Heart left ventricle (tissue), 16 donors: ENCODE data around the gene STAT3. TPM values are rescaled to one million over a fixed set of nuclear protein-coding genes. Genes with fewer than 3 reads are reported as not detected.
"Not testable (repeated sequence)": the region's sequence is repeated elsewhere in the genome, so short reads cannot be mapped to it uniquely, and the experiment has no call there.

ENCODE experiments used
- ATAC-seq, 4 donors: fragments of 200-7000 bp; cut with Tn5 transposase; one replicate each; pipeline ENCODE4 v1.9.1; 2020 to 2022; ENCODE audit warnings: moderate library complexity in 4 of 4, mild to moderate bottlenecking in 3 of 4, moderate number of reproducible peaks in 1 of 4
- DNase-seq, 5 donors: peaks; one replicate each; pipeline ENCODE4 v3.0.0-alpha.2; 2020
- H3K27ac ChIP-seq, 12 donors: fragments of 200-600 bp; sonication (generic) in 4 of 12; one replicate each; pipeline versions ENCODE4 v1.5.0 to v1.8.0; 2016 to 2022; ENCODE audit warnings: mild to moderate bottlenecking in 2 of 12
- H3K27me3 ChIP-seq, 9 donors: fragments of 200-600 bp; sonication (generic) in 2 of 9; one replicate each; pipeline versions ENCODE4 v1.5.1 to v1.8.0; 2016 to 2022; ENCODE audit warnings: mild to moderate bottlenecking in 3 of 9
- H3K36me3 ChIP-seq, 9 donors: fragments of 200-600 bp; sonication (generic) in 2 of 9; one replicate each; pipeline versions ENCODE4 v1.5.0 to v1.8.0; 2018 to 2022; ENCODE audit warnings: mild to moderate bottlenecking in 2 of 9
- H3K4me1 ChIP-seq, 12 donors: fragments of 200-600 bp; sonication (generic) in 4 of 12; one replicate each; pipeline versions ENCODE4 v1.5.0 to v1.8.0; 2016 to 2022; ENCODE audit warnings: mild to moderate bottlenecking in 3 of 12
- H3K4me3 ChIP-seq, 12 donors: fragments of 200-600 bp; sonication (generic) in 4 of 12; one replicate each; pipeline versions ENCODE4 v1.5.0 to v1.8.0; 2017 to 2022; ENCODE audit warnings: mild to moderate bottlenecking in 9 of 12, moderate library complexity in 4 of 12
- H3K9me3 ChIP-seq, 12 donors: fragments of 200-600 bp; sonication (generic) in 4 of 12; one replicate each; pipeline versions ENCODE4 v1.5.0 to v1.8.0; 2016 to 2022; ENCODE audit warnings: mild to moderate bottlenecking in 1 of 12
- CTCF ChIP-seq, 12 donors: fragments of 200-600 bp; sonication (generic) in 4 of 12; IDR thresholded peaks; one replicate each; pipeline versions ENCODE4 v1.5.0 to v1.8.0; 2018 to 2022; ENCODE audit warnings: antibody characterized with exemption in 12 of 12, mild to moderate bottlenecking in 5 of 12
- POLR2A ChIP-seq, 2 donors: fragments of 450-650 bp; IDR thresholded peaks; one replicate each; pipeline ENCODE4 v1.6.1; 2017; ENCODE audit warnings: antibody characterized with exemption in 2 of 2, mild to moderate bottlenecking in 2 of 2, moderate library complexity in 2 of 2
- WGBS, 4 donors: extraction: QIAGEN DNeasy Blood & Tissue Kit in 2 of 4; methylation state at CpG; one replicate each; pipeline versions ENCODE4 v1.1.5 to v1.1.7; 2013 to 2018; 5-methylcytosine and 5-hydroxymethylcytosine counted together
- intact Hi-C, 10 donors: fragments of 100-400 bp; cut with DNase I; formaldehyde crosslinking; loops; one replicate each; pipeline versions ENCODE4 v1.11.1 to v1.14.2; 2022
- polyA plus RNA-seq, 2 donors: library from polyadenylated mRNA; stranded (reverse); fragments of 200-250 nt; gene quantifications; one replicate each; pipeline ENCODE4 v1.2.3, GENCODE V29; 2013
- total RNA-seq, 9 donors: library from RNA; depleted of rRNA in 2 of 9; stranded (reverse); fragments of >200 nt in 2 of 9; fragmentation: NEBNext Ultra II Directional in 3 of 9; extraction: Animal tissue kit (Norgen Biotek cat#: 25700) in 3 of 9; gene quantifications; one replicate each; pipeline versions ENCODE4 v1.1.0 to v1.2.4, GENCODE V29; 2016 to 2023
- donor health status: ischemic (EF 13 %, LVEDD 7.1; RV severe dilation, severe dysfunction).
- donor health status: healthy with polysubstance abuse.
- donor health status: DM: no; HTN: yes; CAD: no.
- donor health status: DM: no; HTN: no; CAD: no.
- donor health status: ischemic (EF 25% LVEDD 6.9; RV normal size, moderate dysfunction).
- donor health status: ischemic (EF 25% LVEDD 5.7; RV mildly dilated, moderate dysfunction).
- donor health status: healthy.
- donor health status: DM: yes; HTN: yes; CAD: no.
- donor health status: ischemic (EF 35%, LVEDD 5.7; RV mildly dilated, moderate dysfunction).
- donor health status: nonischemic (EF 11% LVEDD 7.7; RV severe dilation, severe dysfunction).
- donor health status: DM: yes; HTN: yes; CAD: no.
- donor health status: PGD.
- donor health status: ischemic (EF 29% LVEDD 5.4; RV normal size, mild dysfunction).
- donor health status: nonischemic (EF 23%, LVEDD 6.1; RV moderate dilation, normal function).

The STAT3 gene
- total and polyA plus RNA-seq, 11 donors: 36.0 to 614 (median 148) TPM

- H3K36me3 ChIP-seq: peaks cover 0 to 84% (median 60%) of the 10 kb centered on the region in 9 donors
- no peaks in the 10 kb centered on the region for H3K9me3 ChIP-seq
- no peak for DNase-seq
- WGBS, 4 donors: 87 to 91% (median 88%) methylated on average over 8 to 9 of the region's 9 CpGs
- ATAC-seq: no peak
- no peak overlapping the region for H3K4me3 ChIP-seq
- H3K27ac ChIP-seq: no peak overlapping the region
- intact Hi-C loops: no loop called here
- TF ChIP-seq POLR2A (IDR thresholded peaks at IDR 0.05) (no peak), CTCF (IDR thresholded peaks at IDR 0.05) (no peak)
- H3K4me1 ChIP-seq: no peaks in the 10 kb centered on the region
- no peaks in the 10 kb centered on the region for H3K27me3 ChIP-seq
These were observed 87.2 kb downstream of the STAT3 start for GRCh38 chr17:42301022-42301421.

- H3K4me1 ChIP-seq, H3K27me3 ChIP-seq, H3K27ac ChIP-seq, H3K4me3 ChIP-seq, H3K9me3 ChIP-seq, intact Hi-C loops, ATAC-seq, DNase-seq: not testable (repeated sequence)
- 94 to 100% methylated on average over 2 of the region's 17 CpGs; no CpG with 5 or more reads in 2 of the 4 donors for WGBS, 4 donors
- H3K36me3 ChIP-seq: peaks cover 0 to 84% (median 63%) of the 10 kb centered on the region in 9 donors
These were observed 88.3 kb downstream of the STAT3 start for GRCh38 chr17:42299913-42300312.

- H3K9me3 ChIP-seq, H3K4me1 ChIP-seq, intact Hi-C loops, DNase-seq, H3K27ac ChIP-seq, ATAC-seq, H3K27me3 ChIP-seq, H3K4me3 ChIP-seq: not testable (repeated sequence)
- peaks cover 0 to 84% (median 60%) of the 10 kb centered on the region in 9 donors for H3K36me3 ChIP-seq
- WGBS, 4 donors: 95 to 100% (median 97%) methylated on average over 4 to 10 of the region's 10 CpGs
These were observed 88.9 kb downstream of the STAT3 start for GRCh38 chr17:42299361-42299760.

- DNase-seq, H3K27ac ChIP-seq, H3K9me3 ChIP-seq, ATAC-seq, H3K4me3 ChIP-seq, intact Hi-C loops, H3K27me3 ChIP-seq: not testable (repeated sequence)
- peaks cover 0 to 14% (median 0%) of the 10 kb centered on the region in 12 donors for H3K4me1 ChIP-seq
- 93 to 99% (median 96%) methylated on average over 5 to 10 of the region's 10 CpGs for WGBS, 4 donors
- peaks cover 0 to 84% (median 54%) of the 10 kb centered on the region in 9 donors for H3K36me3 ChIP-seq
These were observed 90.5 kb downstream of the STAT3 start for GRCh38 chr17:42297775-42298174.

- ATAC-seq: no peak
- Histone ChIP-seq H3K9me3 (no peaks in the 10 kb centered on the region), H3K36me3 (peaks cover 0 to 82% (median 43%) of the 10 kb centered on the region in 9 donors), H3K4me3 (no peak overlapping the region), H3K27me3 (no peaks in the 10 kb centered on the region), H3K4me1 (peaks cover 0 to 28% (median under 1%) of the 10 kb centered on the region in 12 donors), H3K27ac (no peak overlapping the region)
- TF ChIP-seq CTCF (IDR thresholded peaks at IDR 0.05) (no peak), POLR2A (IDR thresholded peaks at IDR 0.05) (no peak)
- intact Hi-C loops: no loop called here
- WGBS, 4 donors: 92 to 96% (median 95%) methylated on average over 3 of the region's 3 CpGs
- DNase-seq: no peak
These were observed 92.2 kb downstream of the STAT3 start for GRCh38 chr17:42296012-42296411.
